GM21529 (cell line): ENCODE results near the gene NUDT16L1.
"Not testable (repeated sequence)": the region's sequence is repeated elsewhere in the genome, so short reads cannot be mapped to it uniquely, and the experiment has no call there.

ENCODE experiments used
- ATAC-seq: cut with Tn5 transposase; IDR thresholded peaks from one replicate; pipeline ENCODE4 v1.9.1; 2021; ENCODE audit not compliant: unreplicated experiment

NUDT16L1 gene

DNA sequence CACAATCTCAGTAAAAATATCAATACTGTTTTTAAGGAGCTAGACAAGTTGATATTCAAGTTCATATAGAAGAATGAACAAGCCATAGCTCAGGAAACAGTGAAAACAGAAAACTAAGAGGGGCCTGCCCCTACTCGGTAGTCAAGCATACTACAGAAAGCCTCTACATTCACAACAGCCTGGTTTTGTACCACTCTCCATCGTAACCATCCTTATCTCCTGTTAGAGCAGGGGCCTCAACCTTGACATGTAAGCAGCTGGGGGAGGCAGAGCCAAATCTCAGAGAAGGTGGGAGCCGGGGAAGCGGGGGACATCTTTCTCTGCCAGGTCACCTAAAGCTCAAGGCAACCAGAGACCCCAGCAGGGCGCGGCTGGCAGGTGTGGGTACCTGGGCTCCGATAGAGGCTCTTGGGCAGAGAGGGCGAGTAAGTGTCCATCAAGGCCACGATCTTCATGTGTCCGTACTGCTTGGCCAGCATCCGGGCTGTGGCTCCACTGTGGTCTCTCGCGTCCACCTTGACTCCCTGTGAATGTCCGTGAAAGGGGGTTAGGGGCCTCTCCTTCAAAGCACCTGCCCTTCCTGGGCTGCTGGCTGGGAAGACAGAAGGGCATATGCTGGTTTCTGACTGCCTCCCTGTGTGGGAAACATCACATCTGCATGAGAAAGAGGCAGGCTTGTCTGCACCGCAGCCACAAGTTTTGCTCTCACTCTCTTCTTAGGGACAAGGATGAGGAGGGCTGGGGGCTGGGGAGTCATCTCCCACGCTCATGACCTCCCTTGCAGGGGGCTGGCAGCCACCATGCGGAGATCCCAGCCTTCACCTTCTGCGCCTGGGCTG, 20.5 kb downstream of the NUDT16L1 start:
- no peak for ATAC-seq

DNA sequence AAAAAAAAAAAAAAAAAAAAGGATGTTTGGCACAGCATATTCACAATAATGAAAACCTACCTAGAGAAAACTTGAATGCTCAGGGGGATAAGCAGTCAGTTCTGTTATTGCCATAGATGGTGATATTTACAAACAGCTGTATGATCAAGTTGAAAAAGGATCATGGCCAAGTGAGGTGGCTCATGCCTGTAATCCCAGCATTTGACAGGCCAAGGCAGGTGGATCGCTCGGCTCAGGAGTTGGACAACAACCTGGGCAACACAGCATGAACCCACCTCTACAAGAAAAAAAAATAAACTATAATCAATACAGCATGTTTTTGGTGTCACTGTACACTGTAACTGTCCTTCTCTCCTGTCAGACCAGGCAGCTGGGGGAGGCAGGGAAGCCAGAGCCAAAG, 21.6 kb downstream of the NUDT16L1 start:
- ATAC-seq: no peak

DNA sequence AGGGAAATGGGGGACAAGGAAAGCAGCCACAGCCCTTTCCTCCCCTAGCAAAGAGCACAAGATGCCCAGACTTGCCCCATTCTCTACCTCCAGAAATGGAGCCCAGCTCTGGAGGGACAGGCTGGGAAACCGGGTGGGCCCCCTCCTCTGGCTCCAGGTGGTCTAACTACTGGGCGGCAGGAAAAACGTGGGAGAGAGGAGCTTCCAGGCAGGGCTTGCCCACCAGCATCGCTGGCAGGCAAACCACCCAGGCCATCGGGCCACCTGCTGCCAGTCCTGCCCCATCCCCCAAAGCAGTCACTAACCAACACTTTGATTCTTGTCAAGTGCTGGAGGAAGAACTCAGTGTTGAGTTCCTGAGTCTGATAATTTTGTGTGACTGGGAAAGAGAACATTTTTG, 25.1 kb downstream of the NUDT16L1 start:
- ATAC-seq: no peak

DNA sequence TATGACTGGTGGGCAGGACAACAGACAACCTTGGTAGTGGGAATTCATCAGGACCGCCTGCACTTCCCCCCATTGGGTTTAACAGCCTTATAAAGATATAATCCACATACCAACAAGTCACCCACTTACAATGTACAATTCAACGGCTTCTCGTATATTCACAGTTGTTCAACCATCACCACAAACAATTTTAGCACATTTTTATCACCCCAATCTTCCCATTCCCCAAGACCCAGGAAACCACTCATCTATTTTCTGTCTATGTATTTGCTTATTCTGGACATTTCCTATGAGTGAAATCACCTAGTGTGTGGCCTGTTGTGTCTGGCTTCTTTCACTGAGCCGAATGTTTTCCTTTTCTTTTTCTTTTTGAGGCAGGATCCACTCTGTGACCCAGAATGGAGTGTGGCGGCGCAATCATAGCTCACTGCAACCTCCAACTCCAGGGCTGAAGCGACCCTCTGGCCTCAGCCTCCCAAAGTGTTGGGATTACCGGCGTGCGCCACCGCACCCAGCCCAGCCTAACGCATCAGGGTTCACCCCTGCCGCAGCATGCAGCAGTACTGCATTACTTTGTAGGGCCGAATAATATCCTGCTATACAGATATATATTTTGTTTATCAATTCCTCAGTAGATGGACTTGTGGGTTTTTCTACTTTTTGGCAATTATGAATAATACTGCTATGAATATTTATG, 29.9 kb downstream of the NUDT16L1 start:
- ATAC-seq: no peak

DNA sequence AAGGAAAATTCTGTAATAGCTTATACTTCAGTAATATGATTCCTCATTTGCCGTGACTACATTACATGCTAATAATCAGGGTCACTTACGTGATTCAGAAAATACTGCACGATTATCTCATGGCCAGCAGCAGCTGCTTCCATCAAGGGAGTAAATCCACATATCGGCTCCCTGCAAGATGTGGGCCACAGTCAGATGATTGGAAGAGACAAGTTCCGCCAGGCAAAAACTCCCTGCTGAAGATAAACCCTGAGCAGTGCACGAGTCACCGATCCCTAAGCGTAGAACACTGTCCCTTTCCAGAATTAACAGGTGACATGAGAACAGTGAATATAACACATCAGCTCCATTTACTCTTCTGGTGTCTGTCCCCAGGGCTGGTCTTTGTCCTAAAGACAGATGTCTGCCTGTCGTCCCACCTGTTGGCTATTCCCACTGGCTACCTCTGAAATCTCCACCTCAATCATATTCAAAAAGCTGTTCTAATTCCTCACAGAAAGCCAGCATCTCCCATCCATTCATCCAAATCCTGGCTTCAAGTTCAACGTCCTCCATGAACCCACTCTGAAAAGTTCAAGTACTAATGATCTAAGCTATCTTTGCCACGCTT, 31.4 kb downstream of the NUDT16L1 start:
- no peak for ATAC-seq

DNA sequence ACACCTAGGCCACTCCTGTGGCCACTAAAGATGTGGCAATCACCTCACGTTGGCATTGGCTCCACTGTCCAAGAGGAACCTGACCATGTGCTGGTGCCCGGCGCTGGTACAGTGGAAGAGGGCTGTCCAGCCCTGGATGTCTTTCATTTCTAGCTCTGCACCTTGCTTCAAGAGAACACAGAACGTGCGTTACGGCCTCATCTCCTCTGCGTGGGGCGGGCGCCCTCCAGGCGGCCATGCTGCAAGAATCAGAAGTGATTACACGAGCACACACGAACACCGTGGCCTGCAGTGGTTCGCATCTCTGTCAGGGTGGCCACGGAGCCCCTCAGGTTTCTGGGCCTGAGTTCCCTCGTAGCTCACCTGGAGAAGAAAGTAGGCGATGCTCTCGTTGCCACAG, 33.3 kb downstream of the NUDT16L1 start:
- ATAC-seq: no peak

DNA sequence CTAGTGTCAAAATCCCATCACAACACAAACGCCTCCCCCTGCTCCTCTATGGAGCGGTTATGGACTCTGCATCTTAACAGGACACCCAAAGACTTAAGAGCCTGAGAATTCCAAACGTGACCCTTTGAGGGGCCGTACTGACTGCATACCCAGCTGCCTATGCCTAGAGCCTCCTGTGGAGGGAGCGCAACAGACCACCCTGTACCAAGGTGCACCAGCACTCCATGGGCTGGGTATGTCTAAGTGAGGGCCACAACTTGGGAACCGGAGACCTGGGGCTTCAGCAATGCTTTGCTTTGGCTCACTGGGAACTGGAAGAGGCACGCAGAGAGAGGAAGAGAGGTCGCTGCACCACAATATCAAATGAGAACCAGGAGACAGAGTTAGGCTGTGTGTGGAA, 35.3 kb downstream of the NUDT16L1 start:
- ATAC-seq: no peak

DNA sequence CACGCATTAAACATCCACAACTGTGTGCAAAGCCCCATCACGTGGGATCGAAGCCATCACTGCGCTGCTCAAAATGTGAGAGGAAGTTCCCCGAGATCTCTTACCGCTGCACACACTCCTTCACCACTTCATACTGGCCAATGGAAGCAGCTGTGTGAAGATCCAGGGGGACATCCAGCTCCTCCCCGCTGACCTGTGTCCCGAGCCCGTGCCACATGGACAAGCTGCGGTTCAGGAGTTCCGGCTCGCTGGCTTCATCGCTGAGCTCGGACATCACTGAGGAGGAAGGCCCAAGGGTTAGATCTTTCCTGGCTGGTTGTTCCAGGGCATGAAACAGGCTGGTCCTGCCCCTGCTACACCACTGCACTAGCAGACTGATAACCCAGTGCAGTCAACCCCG, 36.5 kb downstream of the NUDT16L1 start:
- ATAC-seq: no peak

DNA sequence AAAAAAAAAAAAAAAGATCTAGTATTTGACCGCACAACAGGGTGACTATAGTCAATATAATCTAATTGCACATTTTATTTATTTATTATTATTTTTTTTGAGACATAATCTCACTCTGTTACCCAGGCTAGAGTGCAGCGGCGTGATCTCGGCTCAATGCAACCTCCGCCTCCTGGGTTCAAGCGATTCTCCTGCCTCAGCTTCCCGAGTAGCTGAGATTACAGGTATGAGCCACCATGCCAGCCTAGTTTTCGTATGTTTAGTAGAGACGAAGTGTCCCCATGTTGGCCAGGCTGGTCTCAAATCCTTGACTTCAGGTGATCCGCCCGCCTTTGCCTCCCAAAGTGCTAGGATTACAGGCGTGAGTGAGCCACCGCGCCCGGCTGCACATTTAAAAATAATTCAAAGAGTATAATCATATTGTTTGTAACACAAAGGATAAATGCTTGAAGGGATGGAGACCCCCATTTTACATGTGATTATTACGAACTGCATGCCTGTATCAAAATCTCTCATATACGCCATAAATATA, 39.9 kb downstream of the NUDT16L1 start:
- no peak for ATAC-seq

DNA sequence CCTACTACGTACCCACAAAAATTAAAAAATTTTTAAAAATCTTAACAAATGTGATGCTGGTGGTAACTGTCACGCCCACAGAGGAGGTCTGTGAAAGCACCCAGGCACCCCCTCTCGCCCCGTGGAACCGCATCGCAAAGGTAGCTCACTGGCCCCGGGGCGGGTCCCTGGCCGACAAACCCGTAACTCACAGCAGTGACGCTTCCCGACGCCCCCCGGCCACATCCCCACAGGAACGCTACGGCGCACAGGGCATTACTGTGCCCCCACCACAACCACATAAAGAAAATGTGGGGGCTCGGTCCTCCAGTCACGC, 40.3 kb downstream of the NUDT16L1 start:
- ATAC-seq: peak; percentile 0

DNA sequence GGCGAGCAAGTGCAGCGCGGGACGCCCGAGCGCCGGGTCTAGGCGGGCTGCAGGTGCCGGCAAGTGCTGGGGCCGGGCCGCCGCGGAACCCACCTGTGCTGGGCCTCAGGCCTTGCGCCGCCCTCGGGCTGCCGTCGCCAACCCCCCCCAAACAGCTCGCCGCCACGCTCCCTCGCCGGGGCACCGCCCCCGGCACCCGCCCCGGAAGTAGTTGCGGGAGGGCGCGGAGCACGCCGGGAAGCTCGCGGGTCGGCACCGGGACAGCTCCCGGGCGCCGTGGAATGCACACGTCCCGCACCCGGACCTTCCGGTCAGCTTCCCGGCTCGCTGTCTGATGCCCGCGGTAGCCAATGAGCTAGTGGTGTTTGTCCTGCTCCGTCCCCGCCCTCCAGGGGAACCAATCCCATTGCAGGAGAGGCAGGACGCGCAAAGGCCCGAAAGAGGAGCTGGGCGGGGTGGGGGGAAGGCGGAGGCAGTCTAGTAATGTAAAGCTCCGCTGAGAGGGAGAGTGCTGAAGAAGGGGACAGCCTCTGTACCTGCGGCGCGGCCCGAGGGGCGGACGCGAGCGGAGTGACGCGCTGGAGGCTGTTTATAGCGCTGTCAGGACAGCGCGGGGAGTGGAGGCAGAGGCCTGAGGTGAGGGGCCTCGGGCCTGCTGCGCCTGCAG, 40.8 kb downstream of the NUDT16L1 start, which contains the start of the genes ANKS3 and DNAAF8:
Gene ANKS3 (minus strand): TSS at position 209 of the 667 bp plus-strand sequence. CDS start 4,122 bp downstream, outside the sequence.
Gene DNAAF8 (plus strand): TSS at position 475 of the 667 bp plus-strand sequence. CDS start 1,978 bp downstream, outside the sequence.
- peak; percentile 74 for ATAC-seq

DNA sequence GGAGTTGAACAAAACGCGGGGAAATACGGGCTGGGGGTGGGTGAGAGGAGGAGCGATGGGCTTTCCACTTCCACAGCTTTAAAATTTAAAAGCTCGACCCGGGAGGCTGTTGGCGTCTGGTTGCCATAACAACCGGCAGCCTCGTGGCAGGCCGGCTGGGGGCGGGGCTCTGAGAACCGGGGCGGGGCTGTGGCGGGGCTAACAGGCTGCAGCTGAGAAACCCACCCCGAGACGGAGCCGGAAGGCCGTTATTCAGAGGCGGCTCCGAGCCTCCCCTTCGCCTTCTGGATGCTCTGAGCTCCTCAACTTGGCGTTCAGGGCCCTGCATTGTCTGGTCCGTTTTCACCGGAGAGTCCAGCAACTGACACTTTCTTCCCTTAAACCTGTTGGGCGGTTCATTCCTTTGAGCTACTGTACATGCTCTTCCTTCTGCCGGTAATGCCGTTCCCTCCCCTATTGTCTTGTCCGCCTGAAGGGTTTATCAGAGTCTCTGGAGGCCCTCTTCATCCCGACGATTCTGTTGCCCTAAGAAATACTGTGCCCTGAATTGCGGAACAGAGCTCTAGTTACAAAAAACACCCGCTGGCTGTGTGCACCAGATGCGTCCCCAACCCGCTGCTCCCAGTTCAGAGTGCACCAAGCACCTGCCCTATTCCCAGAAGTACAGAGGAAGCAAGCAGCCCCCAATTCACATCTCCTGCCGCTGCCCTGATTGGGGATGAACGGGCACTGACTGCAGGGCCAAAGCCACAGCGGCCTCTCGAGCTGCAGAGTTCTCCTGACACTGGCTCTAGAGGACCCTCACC, 41.6 kb downstream of the NUDT16L1 start:
- ATAC-seq: peak; percentile 63

DNA sequence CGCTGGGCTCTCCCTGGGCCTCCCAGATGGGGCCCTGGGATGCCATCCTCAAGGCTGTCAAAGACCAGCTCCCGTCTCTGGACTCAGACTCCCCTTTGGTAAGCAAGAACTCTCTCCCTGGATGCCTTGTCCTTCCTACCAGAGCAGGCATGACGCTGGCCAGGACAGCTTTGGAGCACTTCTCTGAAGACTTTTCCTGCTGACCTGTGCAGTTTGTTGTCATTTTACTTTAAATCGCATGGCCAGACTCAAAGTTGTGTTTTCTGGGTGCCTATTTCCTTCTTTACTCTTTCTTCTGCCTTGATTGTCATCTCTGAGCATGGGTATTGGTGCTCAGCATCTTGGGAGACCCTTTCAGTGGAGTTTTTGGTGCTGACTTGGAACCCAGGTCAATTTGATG, 43.2 kb downstream of the NUDT16L1 start:
- no peak for ATAC-seq

DNA sequence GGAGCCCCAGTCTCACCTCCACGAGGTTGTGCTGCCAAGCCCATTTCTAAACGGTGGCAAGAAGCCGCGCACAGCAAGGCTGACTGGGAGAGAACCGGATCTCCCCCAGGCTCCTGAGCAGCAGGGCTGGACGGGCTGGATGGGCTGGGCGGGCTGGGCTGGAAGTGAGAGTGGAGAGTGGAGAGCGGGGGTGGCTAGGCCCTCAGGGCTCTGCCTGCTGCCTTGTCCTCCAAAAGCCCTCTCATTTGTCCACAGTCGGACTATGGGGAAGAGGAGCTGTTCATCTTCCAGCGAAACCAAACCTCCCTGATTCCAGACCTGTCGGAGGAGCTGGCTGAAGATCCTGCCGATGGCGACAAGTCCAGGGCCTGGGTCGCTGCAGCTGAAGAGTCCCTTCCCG, 44.2 kb downstream of the NUDT16L1 start:
- no peak for ATAC-seq

DNA sequence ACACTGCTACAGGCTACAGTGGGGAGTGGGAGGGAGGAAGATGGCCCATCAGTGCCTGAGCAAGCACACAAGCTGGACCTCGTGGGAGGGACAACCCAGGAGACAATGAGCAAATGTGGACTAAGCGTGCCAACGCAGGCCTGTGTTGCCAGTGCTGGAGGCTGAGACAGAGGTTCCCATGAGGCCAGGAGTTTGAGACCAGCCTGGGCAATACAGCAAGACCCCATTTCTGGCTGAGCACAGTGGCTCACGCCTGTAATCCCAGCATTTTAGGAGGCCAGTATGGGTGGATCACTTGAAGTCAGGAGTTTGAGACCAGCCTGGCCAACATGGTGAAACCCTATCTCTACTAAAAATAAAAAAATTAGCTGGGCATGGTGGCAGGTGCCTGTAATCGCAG, 45.0 kb downstream of the NUDT16L1 start:
- ATAC-seq: not testable (repeated sequence)

DNA sequence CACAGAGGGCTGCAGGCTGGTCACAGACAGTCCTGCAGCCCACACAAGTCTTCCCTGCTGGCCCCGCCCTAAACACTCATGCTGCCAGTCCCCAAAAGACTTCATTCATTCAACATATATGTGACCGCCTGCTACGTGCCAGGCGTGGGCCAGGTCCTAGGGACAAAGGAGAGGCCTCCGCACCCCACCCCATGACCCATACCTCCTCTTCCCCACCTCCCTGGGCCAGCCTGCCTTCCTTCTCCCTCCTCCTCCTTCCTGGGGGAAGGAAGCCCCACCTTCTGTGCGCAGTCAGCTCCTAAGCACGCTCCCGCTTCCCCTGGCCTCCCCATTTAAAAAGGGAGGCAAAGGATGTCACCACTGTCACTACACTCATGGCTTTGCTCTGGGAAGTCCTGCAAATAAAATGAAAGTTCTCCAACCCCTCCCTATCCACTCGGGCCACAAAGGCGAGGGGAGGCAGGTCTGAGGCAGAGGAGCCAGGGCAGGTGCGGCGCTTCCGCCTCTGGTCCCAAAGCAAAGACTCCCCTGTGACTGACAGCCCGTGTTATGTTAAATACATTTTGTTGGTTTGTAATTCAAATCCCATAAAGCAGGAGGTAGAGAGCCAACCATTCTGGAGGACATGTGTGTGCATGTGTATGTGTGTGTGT, 50.0 kb downstream of the NUDT16L1 start:
- ATAC-seq: no peak

DNA sequence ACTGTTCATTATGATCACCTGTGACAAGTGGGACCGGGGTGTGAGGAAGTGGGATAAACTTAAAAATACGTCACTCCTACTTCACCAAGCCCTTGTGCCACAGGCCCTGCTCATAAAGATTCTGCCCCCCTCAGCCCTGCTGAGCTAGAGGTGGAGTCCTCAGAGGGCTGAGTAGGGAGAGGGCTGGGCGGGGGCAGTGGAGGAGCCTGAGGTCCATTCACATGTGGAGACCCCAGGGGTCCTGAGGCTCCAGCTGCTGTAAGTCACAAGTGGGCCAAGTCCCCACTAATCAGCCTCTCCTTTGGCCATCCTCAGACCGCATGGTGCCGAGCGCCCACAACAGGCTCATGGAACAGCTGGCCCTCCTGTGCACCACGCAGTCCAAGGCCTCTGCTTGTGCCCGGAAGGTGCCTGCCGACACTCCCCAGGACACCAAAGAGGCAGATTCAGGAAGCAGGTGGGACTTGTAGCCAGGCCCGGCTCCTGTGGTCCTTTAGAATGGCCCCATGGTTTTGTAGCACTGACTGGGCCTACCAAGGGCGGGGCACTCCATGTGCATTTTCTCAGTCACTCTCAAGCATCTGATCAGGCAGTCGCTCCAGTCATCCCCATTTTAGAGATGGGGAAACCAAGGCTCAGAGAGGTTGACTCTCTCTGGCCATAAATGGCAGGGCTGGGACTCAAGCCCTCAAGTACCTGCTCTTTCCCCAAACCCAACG, 51.4 kb downstream of the NUDT16L1 start:
- no peak for ATAC-seq

DNA sequence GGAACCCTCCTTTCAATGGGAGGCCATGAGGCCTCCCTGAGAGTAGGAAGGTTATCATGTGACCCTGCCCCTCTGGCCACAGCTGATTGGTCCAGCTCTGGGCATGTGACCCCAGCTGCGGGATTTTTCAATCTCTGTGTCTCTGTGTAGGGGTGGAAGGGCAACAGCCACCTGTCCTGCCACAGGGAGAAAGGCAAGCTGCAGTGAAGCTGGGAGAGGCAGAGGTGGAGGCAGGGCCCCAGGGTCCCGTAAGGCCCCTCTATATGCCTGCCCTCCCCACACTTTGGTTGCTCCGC, 51.9 kb downstream of the NUDT16L1 start:
- ATAC-seq: no peak
